Skin epidermis (tissue), 12 donors: ENCODE data around the gene KRT7.

Experiments
- H3K27ac ChIP-seq, 21 experiments: fragments of 200-600 bp; sonication (generic) in 11 of 21; one replicate each; pipeline ENCODE4 v1.5.0; 2020; ENCODE audit warnings: mild to moderate bottlenecking in 3 of 21, inconsistent platforms in 2 of 21, moderate library complexity in 2 of 21
- H3K4me3 ChIP-seq, 7 experiments: fragments of 200-600 bp; sonication (generic) in 2 of 7; one replicate each; pipeline ENCODE4 v1.5.0; 2020; ENCODE audit warnings: inconsistent platforms in 2 of 7, mild to moderate bottlenecking in 2 of 7, moderate library complexity in 1 of 7

Gene KRT7

DNA sequence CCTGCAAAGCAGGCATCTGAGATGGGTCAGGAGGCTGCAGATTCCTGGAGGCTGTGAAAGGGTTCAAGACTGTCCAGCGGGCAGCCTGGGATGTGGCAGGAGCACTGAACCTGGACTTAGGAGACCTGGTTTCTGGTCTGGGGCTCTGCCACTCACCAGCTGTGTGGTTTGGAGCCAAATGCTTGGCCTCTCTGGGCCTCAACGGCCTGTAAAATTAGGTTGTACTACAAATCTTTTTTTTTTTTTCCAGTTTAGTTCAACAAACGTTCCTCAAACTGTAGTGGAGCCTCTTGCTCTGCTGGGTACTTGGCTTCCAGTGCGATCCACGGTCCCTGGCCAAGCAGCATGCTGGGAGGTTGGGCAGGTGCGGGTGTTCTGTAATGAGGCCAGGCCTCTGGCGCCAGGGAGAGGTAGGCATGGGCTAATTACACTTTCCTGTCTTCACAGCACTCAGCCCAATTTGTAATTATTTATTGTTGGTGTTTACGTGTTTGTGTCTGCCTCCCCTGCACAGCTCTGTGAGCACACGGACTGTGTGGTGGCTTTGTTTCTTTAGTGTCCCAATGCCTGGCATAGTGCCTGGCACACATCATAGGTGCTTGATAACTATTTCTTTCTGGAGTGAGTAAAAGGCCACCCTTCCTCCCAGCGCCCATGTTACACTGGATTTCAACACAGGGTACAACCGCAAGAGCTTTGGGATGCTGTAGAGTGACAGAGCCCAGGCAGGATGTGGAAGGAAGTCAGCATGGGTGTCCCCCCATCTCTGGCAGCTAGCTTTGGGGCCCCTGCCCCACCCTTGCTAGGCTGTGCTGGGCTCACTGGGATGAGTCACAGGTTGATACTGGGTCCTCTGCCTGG is 35.4 kb upstream of the KRT7 start:
- Histone ChIP-seq H3K27ac (peak overlapping the region in 20 of 21 experiments; percentile 7 to 84 (median 70)), H3K4me3 (no peak overlapping the region)

DNA sequence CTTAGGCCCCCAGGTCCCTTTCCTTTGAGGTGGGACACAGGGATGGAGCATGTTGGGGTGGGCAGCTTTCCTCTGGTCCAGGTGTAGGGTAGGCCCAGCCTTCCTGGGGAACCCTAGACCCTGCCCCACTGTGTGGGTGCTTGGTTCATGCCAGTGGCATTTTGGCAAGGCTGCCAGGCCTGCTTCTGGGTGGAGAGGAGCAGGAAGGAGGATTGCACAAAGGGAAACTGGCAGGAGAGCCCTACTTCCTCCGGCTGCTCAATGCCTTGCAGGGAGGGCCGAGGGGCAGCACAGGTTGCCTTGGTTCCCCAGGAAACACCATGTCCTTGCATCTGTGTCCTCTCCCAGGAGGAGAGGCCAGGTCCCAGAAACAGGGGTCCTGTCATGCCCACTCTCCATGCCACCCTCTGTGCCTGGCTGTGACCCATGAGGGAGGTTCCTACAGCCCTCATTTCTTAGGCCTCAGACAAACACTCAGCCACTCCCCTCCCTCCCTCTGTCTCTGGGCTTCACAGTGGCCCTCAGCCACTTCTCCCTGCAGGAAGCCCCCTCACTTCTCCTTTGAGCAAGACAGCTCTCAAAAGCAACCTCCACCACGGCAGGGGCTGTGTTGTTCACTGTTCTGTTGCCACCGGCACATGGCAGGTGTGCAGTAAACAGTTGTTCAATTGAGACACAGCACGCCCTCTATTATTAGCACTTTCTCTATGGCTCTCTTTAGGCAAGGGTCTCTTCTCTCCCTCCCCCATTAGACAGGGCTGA is 34.4 kb upstream of the KRT7 start:
- H3K4me3 ChIP-seq = no peak overlapping the region
- peak overlapping the region; percentile 34 to 84 (median 69) for H3K27ac ChIP-seq

DNA sequence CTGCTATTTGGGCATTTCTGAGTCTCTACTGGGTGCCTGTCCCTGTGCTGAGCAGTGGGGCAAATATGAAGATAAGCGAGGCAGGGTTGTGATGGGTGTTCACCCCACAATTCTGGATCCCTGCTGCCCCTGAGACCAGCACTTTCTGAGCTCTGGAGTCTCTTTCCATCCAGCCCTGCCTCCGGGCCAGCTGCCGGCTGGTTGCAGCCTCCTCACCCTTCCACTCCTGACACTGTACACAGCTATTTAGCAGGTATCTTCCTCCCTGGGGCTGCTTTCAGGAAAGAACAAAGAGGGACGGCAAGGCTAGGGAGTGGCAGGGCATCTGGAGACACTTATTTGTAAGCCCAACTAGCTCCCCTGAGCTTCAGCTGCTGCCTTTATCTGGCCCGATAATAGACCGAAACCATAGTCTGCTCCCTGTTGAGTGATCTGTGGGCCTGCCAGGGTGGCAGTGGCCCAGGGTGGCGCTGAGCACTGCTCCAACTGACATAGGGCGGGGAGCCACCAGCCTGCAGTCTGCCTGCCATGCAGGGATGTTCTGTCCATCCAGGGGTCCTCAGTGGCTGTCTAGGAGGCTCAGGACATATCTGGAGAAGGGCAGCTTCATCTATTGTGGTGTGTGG is 33.6 kb upstream of the KRT7 start:
- Histone ChIP-seq H3K4me3 (no peak overlapping the region), H3K27ac (peak overlapping the region in 18 of 21 experiments; percentile 4 to 84 (median 71))

DNA sequence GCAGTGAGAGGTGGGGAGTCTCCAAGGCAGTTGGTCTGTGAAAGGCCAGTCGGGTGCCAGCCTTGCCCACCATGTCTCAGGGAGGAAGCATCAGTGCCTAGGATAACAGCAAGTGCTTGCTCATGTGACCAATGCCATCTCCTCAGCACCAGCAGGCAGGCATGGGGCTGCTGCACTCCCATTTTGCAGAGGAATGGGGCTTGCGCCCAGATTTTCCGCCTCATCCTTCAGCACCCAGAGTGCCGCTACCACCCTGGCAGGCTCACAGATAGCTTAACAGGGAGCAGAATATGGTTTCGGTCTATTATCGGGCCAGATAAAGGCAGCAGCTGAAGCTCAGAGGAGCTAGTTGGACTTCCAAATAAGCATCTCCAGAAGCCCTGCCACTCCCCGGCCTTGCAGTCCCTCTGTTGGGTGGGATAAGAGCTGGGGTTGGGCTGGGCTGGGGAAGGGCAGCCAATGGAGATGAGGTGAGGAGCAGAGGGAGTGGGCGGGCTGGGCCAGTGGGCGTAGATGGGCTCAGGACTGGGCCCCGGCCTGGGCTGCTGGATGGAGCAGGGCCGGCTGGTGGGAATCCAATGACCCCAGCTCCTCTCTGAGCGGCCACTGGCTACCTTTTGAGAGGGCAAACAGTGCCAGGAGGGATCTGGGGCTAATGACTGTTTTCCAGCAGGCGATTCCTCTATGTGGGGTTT is 32.8 kb upstream of the KRT7 start:
- no peak overlapping the region for H3K4me3 ChIP-seq
- peak overlapping the region in 3 of 21 experiments; percentile 3 to 84 (median 73) for H3K27ac ChIP-seq

DNA sequence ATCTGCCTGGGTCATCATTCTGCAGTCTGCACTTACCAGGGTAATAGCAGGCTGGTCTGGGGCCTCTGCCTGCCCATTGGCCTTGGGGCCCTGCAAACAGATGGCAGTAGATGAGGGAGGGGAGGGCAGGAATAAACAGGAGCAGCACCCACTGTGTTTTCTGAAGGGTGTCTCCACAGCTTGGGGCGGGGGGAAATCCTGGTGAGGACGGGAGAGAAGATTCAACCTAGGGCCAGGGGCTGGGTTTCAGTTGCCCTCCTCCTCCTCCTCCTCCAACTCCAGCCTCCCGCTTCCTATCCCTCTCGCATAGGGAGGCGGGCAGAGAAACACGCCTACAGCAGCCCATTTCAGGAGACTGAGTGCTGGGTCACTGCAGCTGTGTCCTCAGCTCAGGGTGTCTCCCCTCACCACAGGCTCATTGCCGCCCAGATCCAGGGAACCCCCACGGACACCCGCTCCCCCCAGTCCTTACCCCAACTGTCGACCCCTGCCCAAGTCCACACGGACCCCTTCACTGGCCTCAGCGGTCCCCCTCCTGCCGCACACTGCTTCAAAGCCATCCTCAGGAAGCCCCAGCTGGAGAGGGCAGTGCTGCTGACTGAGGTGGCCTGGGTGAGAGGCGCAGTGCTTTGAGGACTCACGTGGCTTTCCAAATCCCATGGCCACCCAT is 32.1 kb upstream of the KRT7 start:
- Histone ChIP-seq H3K4me3 (no peak overlapping the region), H3K27ac (no peak overlapping the region)

DNA sequence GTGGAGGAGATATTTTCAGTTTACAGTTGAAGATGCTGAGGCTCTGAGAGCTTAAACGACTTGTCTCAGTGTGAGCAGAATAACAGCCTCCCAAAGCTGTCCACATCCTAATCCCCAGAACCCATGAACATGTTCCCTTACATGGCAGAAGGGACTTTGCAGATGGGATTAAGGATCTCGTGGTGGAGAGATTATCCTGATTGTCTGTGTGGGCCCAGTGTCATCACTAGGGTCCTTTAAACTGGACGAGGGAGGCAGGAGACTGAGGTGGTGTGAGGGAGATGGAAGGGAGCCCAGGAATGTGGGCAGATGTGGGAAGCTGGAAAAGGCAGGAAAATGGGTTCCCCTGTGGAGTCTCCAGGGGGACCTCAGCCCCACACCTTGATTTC is 31.6 kb upstream of the KRT7 start:
- Histone ChIP-seq H3K27ac (no peak overlapping the region), H3K4me3 (no peak overlapping the region)

DNA sequence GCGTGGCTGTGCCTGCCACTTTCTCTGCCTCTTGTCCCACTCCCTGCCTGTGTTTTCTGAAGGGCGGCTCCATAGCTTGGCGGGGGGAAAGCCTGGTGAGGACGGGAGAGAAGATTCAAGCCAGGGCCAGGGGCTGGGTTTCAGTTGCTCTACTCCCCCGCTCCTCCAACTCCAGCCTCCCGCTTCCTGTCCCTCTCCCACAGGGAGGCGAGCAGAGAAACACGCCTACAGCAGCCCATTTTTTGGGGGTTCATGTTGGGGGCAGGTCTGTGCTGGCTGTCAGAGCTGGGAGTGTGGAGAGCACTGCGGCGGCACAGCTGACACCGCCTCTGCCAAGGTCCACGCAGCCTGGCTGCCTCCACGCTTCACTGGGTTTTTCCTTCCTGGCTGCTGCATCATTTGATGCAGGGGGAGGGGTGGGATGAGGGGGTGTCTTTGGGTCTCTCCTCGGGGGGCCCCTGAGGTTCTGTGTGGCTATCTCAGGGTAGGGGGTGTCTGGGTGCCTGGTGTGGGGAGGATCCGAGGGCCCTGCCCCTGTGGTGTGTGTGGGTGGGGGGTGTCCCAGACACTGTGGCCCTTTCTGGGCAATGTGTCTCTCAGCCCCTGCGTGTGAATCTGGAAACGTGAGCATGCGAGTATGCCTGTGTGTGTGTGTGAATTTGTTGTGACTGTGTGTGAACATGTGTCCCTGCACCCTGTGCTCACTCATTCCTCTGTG is 30.5 kb upstream of the KRT7 start:
- Histone ChIP-seq H3K4me3 (no peak overlapping the region), H3K27ac (peak overlapping the region in 16 of 21 experiments; percentile 0 to 77 (median 46))

DNA sequence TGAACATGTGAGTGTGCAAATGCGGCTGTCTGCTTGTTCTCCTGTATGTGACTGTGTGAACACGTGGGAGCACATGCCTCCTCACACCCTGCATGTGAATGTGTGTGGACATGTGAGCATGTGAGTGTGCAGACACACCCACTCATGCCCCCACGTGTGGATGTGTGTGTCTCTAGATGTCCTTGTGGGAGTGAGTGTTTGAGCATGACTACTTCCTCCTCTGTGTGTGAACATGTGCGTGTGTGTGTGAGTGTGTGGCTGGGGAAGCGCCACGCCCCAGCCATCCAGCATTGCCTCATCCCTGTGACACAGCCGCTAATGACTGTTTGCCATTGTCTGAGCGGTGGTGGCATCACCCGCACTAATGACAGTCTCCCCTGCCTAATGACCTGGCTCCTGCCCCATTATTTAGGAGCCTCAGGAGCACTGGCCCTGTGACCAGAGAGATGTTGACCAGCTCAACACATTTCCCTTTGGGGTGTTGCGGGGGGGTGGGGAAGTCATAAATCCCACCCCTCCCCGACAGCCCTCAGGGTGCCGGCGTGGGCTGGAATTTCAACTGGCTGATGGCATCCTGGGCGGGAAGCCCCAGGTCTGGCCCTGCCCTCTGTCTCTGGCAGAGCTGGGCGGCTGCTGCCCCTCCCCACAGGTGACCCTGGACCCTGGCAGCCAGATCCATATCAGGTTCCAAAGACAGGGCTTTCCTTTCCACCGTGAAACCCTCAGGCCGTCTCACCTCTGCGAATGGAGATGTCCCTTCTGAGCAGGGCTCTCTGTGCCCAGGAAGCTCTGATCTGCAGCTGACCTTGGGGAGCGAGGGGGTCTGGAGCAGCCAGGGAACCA is 29.7 kb upstream of the KRT7 start:
- Histone ChIP-seq H3K4me3 (no peak overlapping the region), H3K27ac (peak overlapping the region in 17 of 21 experiments; percentile 29 to 85 (median 60))

DNA sequence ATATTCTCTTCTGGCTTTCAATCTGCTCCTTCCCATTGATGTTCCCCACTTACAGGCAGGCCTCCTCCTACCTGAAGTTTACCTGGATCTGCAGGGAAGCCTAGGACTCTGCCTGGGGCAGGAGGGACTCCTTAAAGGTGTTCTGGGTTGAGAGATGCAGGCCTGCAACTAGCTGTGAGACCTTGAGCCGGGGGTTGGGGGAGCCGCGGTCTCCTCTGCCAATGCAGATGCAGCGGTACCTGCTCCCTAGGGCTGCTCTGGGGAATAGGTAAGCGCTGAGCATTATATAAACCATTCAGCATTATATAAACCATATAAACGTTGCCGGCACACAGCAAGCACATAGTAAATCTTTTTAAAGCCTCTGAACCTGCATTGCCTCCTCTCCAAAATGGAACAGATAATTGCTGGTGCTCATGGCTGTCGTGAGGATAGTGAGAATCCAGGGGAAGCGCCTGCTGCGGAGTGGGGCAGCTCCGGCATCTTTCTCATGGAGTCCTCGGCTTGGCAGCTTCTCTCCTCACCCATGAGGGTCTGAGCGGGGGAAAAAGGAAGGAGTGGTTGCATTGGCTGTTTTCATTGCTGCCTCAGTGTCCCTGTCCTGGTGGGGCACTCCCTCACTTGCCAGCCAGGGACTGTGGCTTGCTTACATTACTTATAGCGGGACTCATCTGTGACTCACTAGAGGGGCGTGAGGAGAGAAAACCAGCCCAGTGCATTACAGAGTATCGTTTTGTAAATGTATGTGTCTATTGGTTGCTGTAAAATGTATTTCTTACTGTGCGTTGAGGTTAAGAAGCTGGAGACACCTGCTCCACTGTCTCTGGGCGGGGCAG is 28.7 kb upstream of the KRT7 start:
- no peak overlapping the region for H3K4me3 ChIP-seq
- peak overlapping the region in 11 of 21 experiments; percentile 4 to 85 (median 60) for H3K27ac ChIP-seq

DNA sequence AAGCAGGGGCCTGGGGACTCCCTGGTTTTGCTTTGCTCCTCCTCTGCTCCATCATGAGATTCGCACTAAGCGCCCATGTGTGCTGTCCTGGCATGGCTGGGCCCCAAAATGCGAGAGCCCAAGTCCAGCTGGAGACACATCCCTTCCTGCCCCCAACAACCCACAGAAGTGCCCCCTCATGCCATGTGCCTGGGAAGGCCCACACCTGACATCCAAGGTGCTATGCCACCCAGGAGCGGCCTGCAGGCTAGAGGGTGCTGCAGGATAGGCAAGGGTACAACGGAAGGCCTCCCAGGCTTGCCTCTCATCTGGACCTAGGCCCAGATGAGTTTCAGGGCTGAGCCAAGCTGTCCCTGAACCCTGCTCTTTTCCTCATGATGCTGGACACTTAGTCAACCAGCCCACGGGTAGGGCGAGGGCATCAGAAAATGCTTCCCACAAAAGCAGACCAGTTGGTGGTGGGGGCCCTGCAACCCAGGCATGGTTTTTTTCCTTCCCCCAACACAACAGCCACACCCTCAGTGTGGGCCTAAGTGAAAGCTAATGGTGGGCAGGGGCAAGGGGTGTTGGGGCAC is 28.0 kb upstream of the KRT7 start:
- Histone ChIP-seq H3K4me3 (no peak overlapping the region), H3K27ac (peak overlapping the region in 1 of 21 experiments; percentile 85)

DNA sequence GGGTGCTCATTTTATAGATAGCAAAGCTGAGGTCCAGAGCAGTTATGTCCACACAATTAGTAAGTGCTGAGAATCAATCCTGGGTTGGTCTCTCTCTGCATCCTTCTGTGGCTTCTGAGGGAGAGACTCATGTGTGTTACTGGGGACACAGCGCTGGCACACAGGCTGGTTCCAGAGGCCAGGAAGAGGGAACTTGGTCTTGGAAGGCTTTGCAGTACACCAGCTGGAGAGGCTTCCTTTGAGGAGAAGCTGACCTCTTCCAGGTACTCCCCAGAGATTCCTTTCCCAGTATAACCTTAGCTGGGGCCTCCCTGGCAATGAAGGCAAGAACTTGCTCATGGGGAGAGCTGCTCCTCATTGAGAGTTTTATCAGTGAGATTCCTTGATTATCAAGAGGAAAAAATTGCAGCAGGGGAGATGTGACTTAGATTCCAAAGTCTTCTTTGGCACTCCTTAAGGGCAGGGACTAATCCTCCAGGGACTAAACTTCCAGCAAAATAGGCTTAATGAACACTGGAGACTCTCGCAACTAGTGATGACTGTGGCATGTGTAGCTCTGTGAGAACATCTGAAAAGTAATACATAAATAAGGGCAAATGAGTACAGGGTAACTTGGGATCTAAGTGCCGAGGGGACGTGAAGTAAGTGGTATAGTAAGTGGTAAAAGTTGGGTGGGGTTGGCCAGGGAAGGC is 27.3 kb upstream of the KRT7 start:
- peak overlapping the region in 2 of 21 experiments; percentile 6 to 85 for H3K27ac ChIP-seq
- H3K4me3 ChIP-seq = no peak overlapping the region

DNA sequence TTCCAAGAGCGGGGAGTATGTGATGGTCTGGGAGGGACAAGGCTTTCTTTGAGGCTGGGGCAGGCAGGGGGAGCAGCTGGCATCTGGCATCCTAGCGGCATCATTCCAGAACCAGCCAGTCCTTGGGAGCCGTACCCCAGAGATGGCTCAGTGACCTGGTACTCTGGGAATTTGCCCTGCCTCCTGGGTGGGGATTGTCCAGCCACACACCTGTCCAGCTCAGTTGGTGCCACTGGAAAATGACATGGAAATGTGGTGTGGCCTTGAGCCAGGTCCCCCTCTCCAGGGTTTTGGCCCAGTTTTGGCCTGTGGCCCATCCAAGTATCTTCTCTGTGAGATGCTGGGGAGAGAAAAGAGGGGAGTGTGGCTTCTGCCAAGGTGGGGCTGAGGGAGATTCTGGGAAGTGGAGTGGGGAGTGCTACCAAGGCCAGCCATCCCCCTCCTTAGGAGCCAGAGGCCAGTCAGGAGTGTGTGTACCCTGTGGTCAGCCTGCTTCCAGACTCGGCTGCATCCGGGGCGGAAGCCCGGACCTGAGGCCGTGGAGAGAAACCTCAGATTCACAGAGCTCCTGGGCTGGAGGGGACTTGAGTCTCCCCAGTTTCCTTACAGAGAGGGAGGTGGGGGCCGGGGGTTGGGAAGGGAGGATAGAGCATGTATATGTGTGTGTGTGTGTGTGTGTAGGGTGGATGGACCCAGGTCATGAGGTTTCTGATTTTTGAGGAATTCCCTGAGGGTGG is 26.6 kb upstream of the KRT7 start:
- Histone ChIP-seq H3K4me3 (no peak overlapping the region), H3K27ac (peak overlapping the region in 2 of 21 experiments; percentile 4 to 85)

DNA sequence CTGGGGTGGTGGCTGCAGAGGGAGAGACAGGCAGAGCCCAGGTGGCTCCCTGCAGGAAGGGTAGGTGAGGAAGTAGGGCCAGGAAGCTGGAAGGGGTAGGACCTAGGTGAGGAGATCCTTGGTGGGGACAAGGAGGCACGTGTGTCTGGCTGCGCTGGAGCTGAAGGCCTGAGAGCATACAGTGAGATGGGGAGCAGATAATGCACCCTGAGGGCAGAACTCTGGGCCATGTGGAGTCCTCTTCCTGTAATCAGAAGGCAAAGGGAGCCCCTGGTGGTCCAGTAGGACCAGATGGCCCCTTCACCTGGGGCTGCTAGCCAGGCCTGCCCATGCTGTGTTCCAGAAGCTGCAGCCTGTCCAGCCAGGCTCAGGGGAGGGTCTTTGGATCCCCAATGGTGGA is 25.9 kb upstream of the KRT7 start:
- Histone ChIP-seq H3K27ac (peak overlapping the region in 8 of 21 experiments; percentile 4 to 85 (median 42)), H3K4me3 (no peak overlapping the region)

DNA sequence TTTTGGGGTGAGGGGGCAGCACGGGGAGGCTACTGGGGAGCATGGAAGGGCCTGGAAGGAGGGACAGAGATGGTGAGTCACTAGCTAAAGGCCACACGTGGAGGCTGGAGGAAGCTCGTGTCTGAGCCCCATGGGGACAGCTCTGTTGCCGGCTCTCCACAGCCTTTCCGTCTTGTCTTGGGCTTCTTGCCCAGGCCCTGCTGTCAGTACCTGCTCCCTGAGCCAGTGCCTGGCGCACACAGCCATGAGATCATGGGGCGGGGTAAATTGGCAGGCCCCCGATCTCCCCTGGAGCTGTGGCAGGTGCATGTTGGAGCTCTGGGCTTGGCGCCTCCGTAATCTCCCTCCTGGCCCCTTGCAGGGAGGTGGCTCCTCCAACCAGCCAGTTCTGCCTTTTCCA is 25.1 kb upstream of the KRT7 start:
- H3K27ac ChIP-seq = peak overlapping the region in 14 of 21 experiments; percentile 4 to 85 (median 58)
- H3K4me3 ChIP-seq = no peak overlapping the region
